Measurements from ENCODE around the gene PRUNE2. TPM values are rescaled to one million over a fixed set of nuclear protein-coding genes. Genes with fewer than 3 reads are reported as not detected.

PRUNE2 gene
- polyA plus RNA-seq, 1 of the 3 experiments (the other 2 are of a cell fraction): 13.0 TPM

DNA sequence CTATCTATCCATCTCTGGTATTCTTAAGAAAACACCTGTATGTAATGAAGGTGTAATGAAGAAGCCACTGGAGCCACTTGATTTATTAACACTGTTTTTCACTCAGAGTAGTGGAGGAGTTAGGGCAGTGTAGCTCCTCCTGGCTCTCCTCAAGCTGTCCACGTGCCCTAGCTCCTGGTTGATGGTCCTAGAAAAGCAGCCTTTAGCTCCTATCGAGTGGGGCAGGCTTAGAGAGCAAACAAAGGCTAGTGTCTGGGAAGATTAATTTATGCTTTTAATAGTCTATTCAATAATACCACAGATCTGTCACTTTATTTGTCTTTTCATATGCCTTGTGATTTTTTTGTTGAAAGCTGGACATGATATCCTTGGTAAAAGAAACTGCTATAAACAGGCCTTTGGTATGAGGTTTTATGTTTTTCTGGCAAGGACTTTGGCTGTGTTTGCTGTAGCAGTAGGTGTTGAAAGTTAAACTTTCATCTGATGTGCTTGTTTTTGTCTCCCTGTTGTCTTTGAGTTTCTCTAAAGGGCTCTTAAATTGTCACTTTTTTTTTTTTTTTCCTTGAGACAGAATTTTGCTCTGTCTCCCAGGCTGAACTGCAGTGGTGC lies 305.8 kb downstream of the PRUNE2 start:
- no peaks in the 10 kb centered on the region for H3K9me3 ChIP-seq
- H3K4me3 ChIP-seq (ENCODE audit: low read depth in 2 of 2, low read length in 1 of 2): no peak overlapping the region
- ChIA-PET CTCF (no interaction called here), POLR2A (no interaction called here)
- H3F3A ChIP-seq (replicated peaks; ENCODE audit: insufficient read depth): no peaks in the 10 kb centered on the region
- 0% methylated on average over 2 of the region's 2 CpGs for WGBS (ENCODE audit: low lambda C conversion rate)
- H3K9me2 ChIP-seq: no peaks in the 10 kb centered on the region
- TF ChIP-seq, protein P1, sequence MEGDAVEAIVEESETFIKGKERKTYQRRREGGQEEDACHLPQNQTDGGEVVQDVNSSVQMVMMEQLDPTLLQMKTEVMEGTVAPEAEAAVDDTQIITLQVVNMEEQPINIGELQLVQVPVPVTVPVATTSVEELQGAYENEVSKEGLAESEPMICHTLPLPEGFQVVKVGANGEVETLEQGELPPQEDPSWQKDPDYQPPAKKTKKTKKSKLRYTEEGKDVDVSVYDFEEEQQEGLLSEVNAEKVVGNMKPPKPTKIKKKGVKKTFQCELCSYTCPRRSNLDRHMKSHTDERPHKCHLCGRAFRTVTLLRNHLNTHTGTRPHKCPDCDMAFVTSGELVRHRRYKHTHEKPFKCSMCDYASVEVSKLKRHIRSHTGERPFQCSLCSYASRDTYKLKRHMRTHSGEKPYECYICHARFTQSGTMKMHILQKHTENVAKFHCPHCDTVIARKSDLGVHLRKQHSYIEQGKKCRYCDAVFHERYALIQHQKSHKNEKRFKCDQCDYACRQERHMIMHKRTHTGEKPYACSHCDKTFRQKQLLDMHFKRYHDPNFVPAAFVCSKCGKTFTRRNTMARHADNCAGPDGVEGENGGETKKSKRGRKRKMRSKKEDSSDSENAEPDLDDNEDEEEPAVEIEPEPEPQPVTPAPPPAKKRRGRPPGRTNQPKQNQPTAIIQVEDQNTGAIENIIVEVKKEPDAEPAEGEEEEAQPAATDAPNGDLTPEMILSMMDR (IDR thresholded peaks at IDR 0.05): no peak
- TF ChIP-seq JUND (IDR thresholded peaks at IDR 0.05): no peak
- no peak for TF ChIP-seq MXI1 (IDR thresholded peaks at IDR 0.05; ENCODE audit: low read depth, low read length)
- TF ChIP-seq POLR2AphosphoS5 (IDR thresholded peaks at IDR 0.05; ENCODE audit: low read depth, low read length): no peak
- no peak for TF ChIP-seq CHD2 (IDR thresholded peaks at IDR 0.05; ENCODE audit: low read length, partially characterized antibody)
- TF ChIP-seq, protein P2, sequence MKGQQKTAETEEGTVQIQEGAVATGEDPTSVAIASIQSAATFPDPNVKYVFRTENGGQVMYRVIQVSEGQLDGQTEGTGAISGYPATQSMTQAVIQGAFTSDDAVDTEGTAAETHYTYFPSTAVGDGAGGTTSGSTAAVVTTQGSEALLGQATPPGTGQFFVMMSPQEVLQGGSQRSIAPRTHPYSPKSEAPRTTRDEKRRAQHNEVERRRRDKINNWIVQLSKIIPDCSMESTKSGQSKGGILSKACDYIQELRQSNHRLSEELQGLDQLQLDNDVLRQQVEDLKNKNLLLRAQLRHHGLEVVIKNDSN (IDR thresholded peaks at IDR 0.05; ENCODE audit: borderline replicate concordance, low read depth): no peak
- no peak for TF ChIP-seq EZH2phosphoT487 (IDR thresholded peaks at IDR 0.05; ENCODE audit: borderline replicate concordance, low read depth)
- no peak for TF ChIP-seq GATA2 (CRISPR knock-in tag; IDR thresholded peaks at IDR 0.05)
- TF ChIP-seq GABPA (IDR thresholded peaks at IDR 0.05; ENCODE audit: low read depth): no peak
- no peak for TF ChIP-seq FOXM1 (IDR thresholded peaks at IDR 0.05; ENCODE audit: low read depth)
- no peak for TF ChIP-seq SIN3A (IDR thresholded peaks at IDR 0.05; ENCODE audit: borderline replicate concordance, low read depth, low read length)
- no peak for TF ChIP-seq FOXJ3 (CRISPR knock-in tag; IDR thresholded peaks at IDR 0.05)
- no peak for TF ChIP-seq FOSL2 (IDR thresholded peaks at IDR 0.05; ENCODE audit: borderline replicate concordance, low read depth)
- TF ChIP-seq TCF12 (IDR thresholded peaks at IDR 0.05): no peak
- TF ChIP-seq, protein P3, sequence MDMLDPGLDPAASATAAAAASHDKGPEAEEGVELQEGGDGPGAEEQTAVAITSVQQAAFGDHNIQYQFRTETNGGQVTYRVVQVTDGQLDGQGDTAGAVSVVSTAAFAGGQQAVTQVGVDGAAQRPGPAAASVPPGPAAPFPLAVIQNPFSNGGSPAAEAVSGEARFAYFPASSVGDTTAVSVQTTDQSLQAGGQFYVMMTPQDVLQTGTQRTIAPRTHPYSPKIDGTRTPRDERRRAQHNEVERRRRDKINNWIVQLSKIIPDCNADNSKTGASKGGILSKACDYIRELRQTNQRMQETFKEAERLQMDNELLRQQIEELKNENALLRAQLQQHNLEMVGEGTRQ (IDR thresholded peaks at IDR 0.05; ENCODE audit: borderline replicate concordance, low read depth, low read length): no peak
- no peak for TF ChIP-seq EP300 (IDR thresholded peaks at IDR 0.05; ENCODE audit: borderline replicate concordance in 1 of 2, low read depth in 1 of 2, low read length in 1 of 2)
- TF ChIP-seq, protein P4, sequence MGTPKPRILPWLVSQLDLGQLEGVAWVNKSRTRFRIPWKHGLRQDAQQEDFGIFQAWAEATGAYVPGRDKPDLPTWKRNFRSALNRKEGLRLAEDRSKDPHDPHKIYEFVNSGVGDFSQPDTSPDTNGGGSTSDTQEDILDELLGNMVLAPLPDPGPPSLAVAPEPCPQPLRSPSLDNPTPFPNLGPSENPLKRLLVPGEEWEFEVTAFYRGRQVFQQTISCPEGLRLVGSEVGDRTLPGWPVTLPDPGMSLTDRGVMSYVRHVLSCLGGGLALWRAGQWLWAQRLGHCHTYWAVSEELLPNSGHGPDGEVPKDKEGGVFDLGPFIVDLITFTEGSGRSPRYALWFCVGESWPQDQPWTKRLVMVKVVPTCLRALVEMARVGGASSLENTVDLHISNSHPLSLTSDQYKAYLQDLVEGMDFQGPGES (IDR thresholded peaks at IDR 0.05; ENCODE audit: low read depth, low read length): no peak
- TF ChIP-seq NRF1 (IDR thresholded peaks at IDR 0.05; ENCODE audit: low read depth, low read length): no peak
- TF ChIP-seq, protein P5, sequence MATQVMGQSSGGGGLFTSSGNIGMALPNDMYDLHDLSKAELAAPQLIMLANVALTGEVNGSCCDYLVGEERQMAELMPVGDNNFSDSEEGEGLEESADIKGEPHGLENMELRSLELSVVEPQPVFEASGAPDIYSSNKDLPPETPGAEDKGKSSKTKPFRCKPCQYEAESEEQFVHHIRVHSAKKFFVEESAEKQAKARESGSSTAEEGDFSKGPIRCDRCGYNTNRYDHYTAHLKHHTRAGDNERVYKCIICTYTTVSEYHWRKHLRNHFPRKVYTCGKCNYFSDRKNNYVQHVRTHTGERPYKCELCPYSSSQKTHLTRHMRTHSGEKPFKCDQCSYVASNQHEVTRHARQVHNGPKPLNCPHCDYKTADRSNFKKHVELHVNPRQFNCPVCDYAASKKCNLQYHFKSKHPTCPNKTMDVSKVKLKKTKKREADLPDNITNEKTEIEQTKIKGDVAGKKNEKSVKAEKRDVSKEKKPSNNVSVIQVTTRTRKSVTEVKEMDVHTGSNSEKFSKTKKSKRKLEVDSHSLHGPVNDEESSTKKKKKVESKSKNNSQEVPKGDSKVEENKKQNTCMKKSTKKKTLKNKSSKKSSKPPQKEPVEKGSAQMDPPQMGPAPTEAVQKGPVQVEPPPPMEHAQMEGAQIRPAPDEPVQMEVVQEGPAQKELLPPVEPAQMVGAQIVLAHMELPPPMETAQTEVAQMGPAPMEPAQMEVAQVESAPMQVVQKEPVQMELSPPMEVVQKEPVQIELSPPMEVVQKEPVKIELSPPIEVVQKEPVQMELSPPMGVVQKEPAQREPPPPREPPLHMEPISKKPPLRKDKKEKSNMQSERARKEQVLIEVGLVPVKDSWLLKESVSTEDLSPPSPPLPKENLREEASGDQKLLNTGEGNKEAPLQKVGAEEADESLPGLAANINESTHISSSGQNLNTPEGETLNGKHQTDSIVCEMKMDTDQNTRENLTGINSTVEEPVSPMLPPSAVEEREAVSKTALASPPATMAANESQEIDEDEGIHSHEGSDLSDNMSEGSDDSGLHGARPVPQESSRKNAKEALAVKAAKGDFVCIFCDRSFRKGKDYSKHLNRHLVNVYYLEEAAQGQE (IDR thresholded peaks at IDR 0.05; ENCODE audit: low read depth, low read length): no peak
- DNase-seq: no peak
- no peaks in the 10 kb centered on the region for H4K20me1 ChIP-seq (ENCODE audit: insufficient read depth)
- H3K79me2 ChIP-seq (ENCODE audit: insufficient read depth): no peaks in the 10 kb centered on the region
- no peak overlapping the region for H3K4me2 ChIP-seq
- no peaks in the 10 kb centered on the region for H3K36me3 ChIP-seq (replicated peaks in 1 of 2; ENCODE audit: control insufficient read depth in 1 of 2, insufficient read depth in 2 of 2, low read length in 1 of 2)
- no peak overlapping the region for H3K9ac ChIP-seq
- H2AFZ ChIP-seq (ENCODE audit: low read depth): no peak overlapping the region
- H3K27me3 ChIP-seq (ENCODE audit: insufficient read depth): peaks cover 81% of the 10 kb centered on the region; the same call in 1 of the 2 replicates
- H3K4me1 ChIP-seq (ENCODE audit: control insufficient read depth in 1 of 2, insufficient read depth in 2 of 2, low read depth in 1 of 2, low read length in 1 of 2): no peaks in the 10 kb centered on the region
- no peak overlapping the region for H3K27ac ChIP-seq (ENCODE audit: low read depth in 2 of 2, low read length in 1 of 2)
